VCaP (cell line): Measurements from ENCODE around the gene CPA4.

Experiments used
- H3K27ac ChIP-seq: fragments of 450-650 bp; 2 replicates; pipeline ENCODE4 v1.5.1; 2017
- TF ChIP-seq, protein P1 (sequence below): fragments of 450-650 bp; conservative IDR thresholded peaks from 2 replicates; pipeline ENCODE4 v1.5.1; 2017; ENCODE audit warnings: mild to moderate bottlenecking, moderate library complexity

The CPA4 gene

DNA sequence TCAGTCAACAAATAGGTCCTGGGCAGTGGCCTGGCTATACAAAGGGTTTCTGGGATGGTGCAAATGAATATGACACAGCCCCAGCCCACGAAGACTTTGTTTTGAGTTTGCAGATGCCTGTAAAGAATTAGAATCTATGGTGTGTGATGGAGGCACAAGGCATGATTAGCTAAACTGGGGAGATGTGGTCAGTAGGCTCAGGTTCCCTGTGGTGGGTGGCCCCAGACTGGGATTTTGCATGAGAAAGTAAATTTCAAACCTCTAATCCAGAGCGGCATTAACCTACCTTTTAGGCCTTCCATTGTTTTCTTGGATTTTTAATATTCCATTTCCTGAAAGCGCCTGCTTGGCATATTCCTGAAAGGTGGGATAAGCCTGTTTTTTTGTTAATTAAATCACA, 45.3 kb downstream of the CPA4 start:
- TF ChIP-seq, protein P1, sequence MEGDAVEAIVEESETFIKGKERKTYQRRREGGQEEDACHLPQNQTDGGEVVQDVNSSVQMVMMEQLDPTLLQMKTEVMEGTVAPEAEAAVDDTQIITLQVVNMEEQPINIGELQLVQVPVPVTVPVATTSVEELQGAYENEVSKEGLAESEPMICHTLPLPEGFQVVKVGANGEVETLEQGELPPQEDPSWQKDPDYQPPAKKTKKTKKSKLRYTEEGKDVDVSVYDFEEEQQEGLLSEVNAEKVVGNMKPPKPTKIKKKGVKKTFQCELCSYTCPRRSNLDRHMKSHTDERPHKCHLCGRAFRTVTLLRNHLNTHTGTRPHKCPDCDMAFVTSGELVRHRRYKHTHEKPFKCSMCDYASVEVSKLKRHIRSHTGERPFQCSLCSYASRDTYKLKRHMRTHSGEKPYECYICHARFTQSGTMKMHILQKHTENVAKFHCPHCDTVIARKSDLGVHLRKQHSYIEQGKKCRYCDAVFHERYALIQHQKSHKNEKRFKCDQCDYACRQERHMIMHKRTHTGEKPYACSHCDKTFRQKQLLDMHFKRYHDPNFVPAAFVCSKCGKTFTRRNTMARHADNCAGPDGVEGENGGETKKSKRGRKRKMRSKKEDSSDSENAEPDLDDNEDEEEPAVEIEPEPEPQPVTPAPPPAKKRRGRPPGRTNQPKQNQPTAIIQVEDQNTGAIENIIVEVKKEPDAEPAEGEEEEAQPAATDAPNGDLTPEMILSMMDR: no peak
- no peak overlapping the region for H3K27ac ChIP-seq

- H3K27ac ChIP-seq: no peak overlapping the region
- TF ChIP-seq, protein P1: no peak
Observed at GRCh38 chr7:130341882-130342281, 48.9 kb downstream of the CPA4 start.

DNA sequence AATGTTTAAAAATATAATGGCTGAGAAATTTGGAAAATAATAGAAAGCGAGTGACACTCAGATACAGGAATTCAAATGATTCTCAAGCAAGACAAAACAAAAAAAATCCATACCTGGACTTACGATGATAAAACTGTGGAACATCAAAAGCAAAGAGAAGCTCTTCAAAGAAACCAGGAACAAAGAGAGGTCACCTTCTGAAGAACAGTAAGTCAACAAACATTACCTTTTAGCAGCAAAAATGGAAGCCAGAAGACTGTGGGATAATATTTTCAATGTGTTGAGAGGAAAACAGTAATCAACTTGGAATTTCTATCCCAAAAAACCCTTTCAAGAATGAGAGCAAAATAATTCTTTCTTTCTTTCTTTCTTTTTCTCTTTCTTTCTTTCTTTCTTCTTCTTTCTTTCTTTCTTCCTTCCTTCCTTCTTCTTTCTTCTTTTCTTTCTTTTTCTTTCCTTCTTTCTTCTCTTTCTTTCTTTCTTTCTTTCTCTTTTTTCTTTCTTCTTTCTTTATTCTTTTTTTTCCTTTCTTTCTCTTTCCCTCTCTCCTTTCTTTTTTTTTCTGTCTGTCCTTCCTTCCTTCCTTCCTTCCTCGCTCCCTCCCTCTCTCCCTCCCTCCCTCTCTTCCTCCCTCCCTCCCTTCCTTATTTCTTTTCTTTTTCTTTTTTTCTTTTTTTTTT, 49.9 kb downstream of the CPA4 start:
- H3K27ac ChIP-seq: no peak overlapping the region
- TF ChIP-seq, protein P1: no peak

GRCh38 chr7:130344271-130344866, 51.4 kb downstream of the CPA4 start, which contains the start of gene CPA5:
CPA5 (plus strand) TSS chr7:130344816; CDS start chr7:130346486, 1,670 bp downstream.
- TF ChIP-seq, protein P1: no peak
- no peak within 1 kb of the TSS for H3K27ac ChIP-seq

- TF ChIP-seq, protein P1: no peak
- H3K27ac ChIP-seq: no peak overlapping the region
Observed at GRCh38 chr7:130345136-130345535, 52.2 kb downstream of the CPA4 start.

DNA sequence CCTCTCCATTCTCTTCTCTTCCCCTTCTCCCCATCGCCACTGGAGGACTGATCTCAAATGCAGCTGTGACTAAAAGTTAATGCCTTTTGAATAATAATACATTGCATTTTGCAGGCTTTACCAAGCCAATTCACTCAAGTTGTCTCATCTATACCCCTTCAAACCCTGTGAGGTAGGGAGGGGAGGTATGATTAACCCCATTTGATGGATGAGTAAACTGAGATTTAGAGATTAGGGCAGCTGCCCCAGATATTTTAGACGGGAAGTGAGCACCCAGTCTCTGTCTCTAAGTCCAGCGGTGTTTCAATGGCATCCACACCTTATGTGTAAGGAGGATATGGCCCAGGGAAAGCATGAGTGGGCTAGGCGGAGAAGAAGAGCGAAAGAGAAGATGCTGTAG, 52.8 kb downstream of the CPA4 start:
- TF ChIP-seq, protein P1: no peak
- no peak overlapping the region for H3K27ac ChIP-seq

DNA sequence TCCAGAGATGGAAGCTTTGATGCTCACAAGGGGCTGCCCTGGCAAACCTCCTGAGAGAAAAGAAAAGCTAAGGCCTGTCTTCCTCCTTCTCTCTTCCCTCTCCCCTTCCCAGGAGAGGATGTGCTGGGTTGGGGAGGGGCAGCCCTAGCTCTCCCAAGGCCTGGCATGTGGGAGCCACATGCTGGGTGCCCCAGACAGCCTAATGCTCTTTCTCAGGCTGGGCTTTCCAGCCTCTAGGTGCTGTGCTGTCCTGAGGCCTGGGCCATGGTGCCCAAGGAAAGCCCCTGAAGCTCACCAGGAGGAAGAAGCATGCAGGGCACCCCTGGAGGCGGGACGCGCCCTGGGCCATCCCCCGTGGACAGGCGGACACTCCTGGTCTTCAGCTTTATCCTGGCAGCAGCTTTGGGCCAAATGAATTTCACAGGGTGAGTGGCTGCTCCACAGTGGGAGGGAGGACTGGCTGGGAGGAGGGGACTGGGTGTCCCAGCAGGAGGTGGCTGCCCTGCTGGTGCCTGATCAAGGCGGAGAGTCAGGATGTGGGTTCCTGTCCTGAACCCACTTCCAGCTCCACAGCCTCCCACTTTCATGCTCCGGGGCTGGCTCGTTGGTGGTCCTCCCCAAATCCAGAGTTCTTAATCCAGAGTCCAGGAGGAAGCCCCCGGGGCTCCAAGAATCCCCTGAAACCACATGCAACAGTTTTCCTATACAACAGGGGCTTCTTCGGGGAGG, 53.4 kb downstream of the CPA4 start:
- H3K27ac ChIP-seq: no peak overlapping the region
- TF ChIP-seq, protein P1: no peak
